ENCODE data around the gene RCSD1.

DNA sequence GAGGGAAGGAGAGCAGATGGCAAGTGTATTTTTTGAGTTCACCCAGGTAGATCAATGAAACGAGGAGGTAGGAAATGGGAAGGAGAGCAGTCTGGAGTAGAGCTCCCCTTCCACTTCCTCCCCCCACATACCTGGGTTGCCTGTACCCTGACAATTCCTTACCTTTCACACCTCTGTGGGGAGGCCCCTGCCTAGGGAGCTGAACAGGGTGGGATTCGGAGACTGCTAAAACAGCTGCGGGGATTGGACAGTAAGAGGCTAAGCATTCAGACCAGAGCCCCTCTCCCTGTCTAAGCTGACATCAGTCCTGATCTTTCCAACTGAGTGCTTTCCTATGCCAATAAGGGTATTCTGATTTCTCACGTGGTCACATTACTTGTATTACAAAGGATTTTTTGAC, 14.5 kb downstream of the RCSD1 start:
- TF ChIP-seq, protein P1, sequence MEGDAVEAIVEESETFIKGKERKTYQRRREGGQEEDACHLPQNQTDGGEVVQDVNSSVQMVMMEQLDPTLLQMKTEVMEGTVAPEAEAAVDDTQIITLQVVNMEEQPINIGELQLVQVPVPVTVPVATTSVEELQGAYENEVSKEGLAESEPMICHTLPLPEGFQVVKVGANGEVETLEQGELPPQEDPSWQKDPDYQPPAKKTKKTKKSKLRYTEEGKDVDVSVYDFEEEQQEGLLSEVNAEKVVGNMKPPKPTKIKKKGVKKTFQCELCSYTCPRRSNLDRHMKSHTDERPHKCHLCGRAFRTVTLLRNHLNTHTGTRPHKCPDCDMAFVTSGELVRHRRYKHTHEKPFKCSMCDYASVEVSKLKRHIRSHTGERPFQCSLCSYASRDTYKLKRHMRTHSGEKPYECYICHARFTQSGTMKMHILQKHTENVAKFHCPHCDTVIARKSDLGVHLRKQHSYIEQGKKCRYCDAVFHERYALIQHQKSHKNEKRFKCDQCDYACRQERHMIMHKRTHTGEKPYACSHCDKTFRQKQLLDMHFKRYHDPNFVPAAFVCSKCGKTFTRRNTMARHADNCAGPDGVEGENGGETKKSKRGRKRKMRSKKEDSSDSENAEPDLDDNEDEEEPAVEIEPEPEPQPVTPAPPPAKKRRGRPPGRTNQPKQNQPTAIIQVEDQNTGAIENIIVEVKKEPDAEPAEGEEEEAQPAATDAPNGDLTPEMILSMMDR (IDR thresholded peaks at IDR 0.05; ENCODE audit: extremely low read depth in 1 of 2, insufficient read depth in 1 of 2, low read depth in 1 of 2, low read length in 2 of 2), result no peak
- TF ChIP-seq POLR2A (IDR thresholded peaks at IDR 0.05; ENCODE audit: low read depth, low read length) (no peak), EZH2 (IDR thresholded peaks at IDR 0.05; ENCODE audit: borderline replicate concordance, low read depth, low read length, severe bottlenecking) (no peak), POLR2AphosphoS5 (IDR thresholded peaks at IDR 0.05; ENCODE audit: insufficient read depth, low read depth, low read length) (no peak), MAX (IDR thresholded peaks at IDR 0.05; ENCODE audit: insufficient read depth, insufficient read length) (no peak), FOS (IDR thresholded peaks at IDR 0.05; ENCODE audit: borderline replicate concordance, insufficient read depth, low read length) (no peak)
